ENCODE results near the gene LRRC3. TPM values are rescaled to one million over a fixed set of nuclear protein-coding genes. Genes with fewer than 3 reads are reported as not detected.

LRRC3 gene
- total RNA-seq, 1 donor from 2014 or later, result 3.7 TPM

GRCh38 chr21:44507673-44508425 lies 52.5 kb downstream of the LRRC3 start:
- DNase-seq (ENCODE audit: low spot score in 2 of 2), result no peak

GRCh38 chr21:44508426-44508710 lies 53.1 kb downstream of the LRRC3 start:
- no peak for DNase-seq (ENCODE audit: low spot score in 2 of 2)
- FAIRE-seq, result no peak

More at GRCh38 chr21:44507673-44508425, 52.5 kb downstream of the LRRC3 start:
- no peak for FAIRE-seq

- DNase-seq (ENCODE audit: low spot score in 2 of 2) (no peak), FAIRE-seq (no peak)
Measured at GRCh38 chr21:44508711-44509445, 53.6 kb downstream of the LRRC3 start.

GRCh38 chr21:44509539-44509938 lies 54.2 kb downstream of the LRRC3 start:
- FAIRE-seq, result no peak
- DNase-seq (ENCODE audit: low spot score in 2 of 2), result peak in 1 of 2 donors; percentile 53

DNA sequence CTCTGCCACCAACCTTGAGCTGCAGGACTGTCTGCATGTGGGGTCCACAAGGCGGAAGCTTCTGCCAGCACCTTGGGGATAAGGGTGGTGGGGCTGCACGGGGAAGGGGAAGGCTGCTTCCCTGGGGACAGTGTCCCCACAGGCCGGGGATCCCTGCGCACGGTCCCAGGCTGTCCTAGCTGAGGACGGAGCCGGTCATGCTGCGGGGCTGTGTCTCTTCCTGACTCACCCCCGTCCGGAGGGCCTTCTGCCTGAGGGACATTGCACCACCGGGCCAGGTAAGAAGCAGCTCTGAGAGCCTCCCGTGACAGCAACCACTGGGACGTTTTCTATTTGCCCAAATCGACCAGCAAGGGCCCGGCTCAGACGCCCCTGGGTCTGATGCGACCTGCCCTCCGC lies 54.8 kb downstream of the LRRC3 start:
- FAIRE-seq (no peak), DNase-seq (ENCODE audit: low spot score in 2 of 2) (no peak)

GRCh38 chr21:44510508-44511218 lies 55.4 kb downstream of the LRRC3 start:
- peak; percentile 57 to 67 for DNase-seq (ENCODE audit: low spot score in 2 of 2)
- no peak for FAIRE-seq

DNA sequence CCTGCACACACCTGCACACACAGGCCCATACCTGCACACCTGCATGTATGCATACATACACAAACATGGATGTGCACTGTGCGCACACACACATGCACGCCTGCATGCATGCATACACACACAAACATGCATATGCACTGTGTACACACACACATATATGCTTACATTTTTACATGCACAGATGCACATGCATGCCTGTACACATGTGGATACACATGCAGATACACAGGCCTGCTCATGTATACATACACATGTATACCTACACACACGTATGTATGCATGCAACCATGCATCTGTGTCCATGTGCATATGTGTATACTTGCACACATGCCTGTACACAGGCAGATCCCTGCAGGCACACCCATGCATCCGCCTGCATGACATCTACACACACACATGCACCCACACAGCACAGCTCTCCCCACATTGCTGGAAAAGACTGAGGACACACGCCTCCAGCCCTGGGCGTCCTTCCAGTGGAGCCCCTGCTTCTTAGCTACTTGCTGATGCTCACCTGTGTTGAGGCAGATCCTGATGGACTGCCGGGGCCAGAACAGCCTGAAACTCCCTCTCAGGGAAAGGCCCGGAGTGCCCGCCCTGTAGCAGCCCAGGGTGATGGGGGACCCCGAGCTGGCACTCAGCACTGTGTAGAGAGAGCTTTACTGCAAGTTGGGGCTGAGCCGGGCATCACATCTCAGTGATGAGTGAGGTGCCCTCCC lies 56.1 kb downstream of the LRRC3 start:
- no peak for DNase-seq (ENCODE audit: low spot score in 2 of 2)
- no peak for FAIRE-seq

Small RNA genes within 50 kb of the gene (small RNA-seq; reads per million reads assigned to genes)
- not detected for gene RF00285

Other genes starting within 250 kb of the LRRC3 start
- 0.41 TPM for gene ICOSLG, start 214.6 kb upstream of the LRRC3 start, total RNA-seq
- not detected for gene DNMT3L, start 193.6 kb upstream of the LRRC3 start, total RNA-seq
- 0.41 TPM for gene AIRE, start 169.6 kb upstream of the LRRC3 start, total RNA-seq
- 111 TPM for gene PFKL, start 155.5 kb upstream of the LRRC3 start, total RNA-seq
- gene CFAP410, start 116.1 kb upstream of the LRRC3 start, total RNA-seq, result 8.6 TPM
- gene TRPM2, start 101.9 kb upstream of the LRRC3 start, total RNA-seq, result 1.6 TPM
- not detected for gene KRTAP10-1, start 84.7 kb downstream of the LRRC3 start, total RNA-seq
- not detected for gene KRTAP10-2, start 96.0 kb downstream of the LRRC3 start, total RNA-seq
- not detected for gene KRTAP10-3, start 103.3 kb downstream of the LRRC3 start, total RNA-seq
- not detected for gene KRTAP10-4, start 118.2 kb downstream of the LRRC3 start, total RNA-seq
- not detected for gene KRTAP10-5, start 125.1 kb downstream of the LRRC3 start, total RNA-seq
- gene KRTAP10-6, start 137.0 kb downstream of the LRRC3 start, total RNA-seq, result not detected
- not detected for gene KRTAP10-7, start 145.1 kb downstream of the LRRC3 start, total RNA-seq
- gene KRTAP10-8, start 156.6 kb downstream of the LRRC3 start, total RNA-seq, result not detected
- gene KRTAP10-9, start 171.6 kb downstream of the LRRC3 start, total RNA-seq, result not detected
- gene KRTAP10-10, start 181.8 kb downstream of the LRRC3 start, total RNA-seq, result not detected
- gene KRTAP10-11, start 190.9 kb downstream of the LRRC3 start, total RNA-seq, result not detected
- gene KRTAP12-4, start 199.1 kb downstream of the LRRC3 start, total RNA-seq, result not detected
- gene KRTAP12-3, start 202.4 kb downstream of the LRRC3 start, total RNA-seq, result not detected
- not detected for gene KRTAP12-2, start 211.4 kb downstream of the LRRC3 start, total RNA-seq
- gene KRTAP12-1, start 226.7 kb downstream of the LRRC3 start, total RNA-seq, result not detected
- not detected for gene KRTAP10-12, start 241.7 kb downstream of the LRRC3 start, total RNA-seq

All from frontal cortex (tissue), 4 donors.